ENCODE measurements around the gene SEC14L6.

Gene SEC14L6

DNA sequence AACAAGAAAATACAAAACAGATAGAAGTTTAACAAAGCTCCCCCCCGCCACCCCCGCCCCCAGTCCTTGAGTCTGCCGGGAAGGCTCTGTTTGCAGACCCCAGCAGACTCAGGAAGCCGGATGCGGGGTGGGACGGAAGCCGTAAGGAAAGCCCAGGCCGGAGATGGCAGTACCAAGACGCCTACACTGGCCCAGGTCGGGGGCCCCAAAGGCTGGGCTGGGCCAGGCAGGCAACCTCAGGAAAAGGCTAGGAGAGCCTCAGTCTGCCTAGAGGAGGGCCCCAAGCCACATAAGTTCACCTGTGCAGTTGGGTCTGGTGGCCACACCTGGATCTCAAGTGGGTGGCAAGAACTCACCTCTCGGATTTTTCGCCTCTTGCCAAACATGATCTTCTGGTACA is 31.9 kb upstream of the SEC14L6 start:
- Histone ChIP-seq H3K27me3 (ENCODE audit: insufficient read depth, low read length, poor library complexity, severe bottlenecking) (no peaks in the 10 kb centered on the region), H3K36me3 (ENCODE audit: insufficient read depth, low read length) (peaks cover 63% of the 10 kb centered on the region; the same call in 1 of the 2 replicates), H4K20me1 (ENCODE audit: insufficient read depth, low read length, poor library complexity, severe bottlenecking) (no peaks in the 10 kb centered on the region), H3K9ac (ENCODE audit: low read depth, low read length, poor library complexity, severe bottlenecking) (no peak overlapping the region), H3K4me3 (ENCODE audit: low read length, poor library complexity, severe bottlenecking) (no peak overlapping the region), H3F3A (ENCODE audit: low read depth) (no peaks in the 10 kb centered on the region), H3K9me3 (ENCODE audit: insufficient read depth, low read depth, low read length) (no peaks in the 10 kb centered on the region), H3K79me2 (ENCODE audit: insufficient read depth, low read length) (no peaks in the 10 kb centered on the region), H3K9me2 (replicated peaks; ENCODE audit: low read depth, low read length) (no peaks in the 10 kb centered on the region), H3K4me2 (ENCODE audit: low read depth, low read length, poor library complexity, severe bottlenecking) (no peak overlapping the region), H2AFZ (ENCODE audit: low read length) (no peak overlapping the region), H3K4me1 (ENCODE audit: insufficient read depth, low read length, poor library complexity, severe bottlenecking) (no peaks in the 10 kb centered on the region)
- TF ChIP-seq EZH2phosphoT487 (IDR thresholded peaks at IDR 0.05; ENCODE audit: borderline replicate concordance), result no peak
- no peak for TF ChIP-seq CTCF (conservative IDR thresholded peaks at IDR 0.05; ENCODE audit: low read length)

DNA sequence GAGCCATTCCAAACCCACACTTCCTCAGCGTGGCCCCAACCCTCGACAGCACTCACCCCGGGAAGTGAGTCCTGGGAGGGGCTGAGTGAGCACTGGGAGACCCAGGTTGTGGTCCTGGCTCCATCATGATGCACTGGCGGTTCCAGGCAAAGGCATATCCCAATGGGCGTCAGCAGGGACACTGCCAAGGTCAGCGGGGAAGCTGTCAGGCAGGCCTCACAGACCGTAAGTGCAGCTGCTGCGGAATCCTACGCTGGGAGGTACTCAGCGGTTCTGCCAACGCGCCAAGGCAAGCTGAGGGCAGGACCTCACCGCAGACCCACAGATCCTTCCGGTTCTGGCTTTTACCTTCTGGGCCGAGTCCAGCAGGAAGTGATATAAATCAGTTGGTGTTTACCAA is 29.3 kb upstream of the SEC14L6 start:
- H3K36me3 ChIP-seq (ENCODE audit: insufficient read depth, low read length), result peaks cover 46% of the 10 kb centered on the region; the same call in 1 of the 2 replicates
- no peaks in the 10 kb centered on the region for H3K9me3 ChIP-seq (ENCODE audit: insufficient read depth, low read depth, low read length)
- TF ChIP-seq CTCF (conservative IDR thresholded peaks at IDR 0.05; ENCODE audit: low read length) (no peak), EZH2phosphoT487 (IDR thresholded peaks at IDR 0.05; ENCODE audit: borderline replicate concordance) (no peak)
- H3K9ac ChIP-seq (ENCODE audit: low read depth, low read length, poor library complexity, severe bottlenecking), result no peak overlapping the region
- H3F3A ChIP-seq (ENCODE audit: low read depth), result no peaks in the 10 kb centered on the region
- no peaks in the 10 kb centered on the region for H3K79me2 ChIP-seq (ENCODE audit: insufficient read depth, low read length)
- no peaks in the 10 kb centered on the region for H3K9me2 ChIP-seq (replicated peaks; ENCODE audit: low read depth, low read length)
- H3K4me1 ChIP-seq (ENCODE audit: insufficient read depth, low read length, poor library complexity, severe bottlenecking), result no peaks in the 10 kb centered on the region
- no peak overlapping the region for H3K4me3 ChIP-seq (ENCODE audit: low read length, poor library complexity, severe bottlenecking)
- no peak overlapping the region for H3K4me2 ChIP-seq (ENCODE audit: low read depth, low read length, poor library complexity, severe bottlenecking)
- no peaks in the 10 kb centered on the region for H4K20me1 ChIP-seq (ENCODE audit: insufficient read depth, low read length, poor library complexity, severe bottlenecking)
- H2AFZ ChIP-seq (ENCODE audit: low read length), result no peak overlapping the region
- no peaks in the 10 kb centered on the region for H3K27me3 ChIP-seq (ENCODE audit: insufficient read depth, low read length, poor library complexity, severe bottlenecking)

DNA sequence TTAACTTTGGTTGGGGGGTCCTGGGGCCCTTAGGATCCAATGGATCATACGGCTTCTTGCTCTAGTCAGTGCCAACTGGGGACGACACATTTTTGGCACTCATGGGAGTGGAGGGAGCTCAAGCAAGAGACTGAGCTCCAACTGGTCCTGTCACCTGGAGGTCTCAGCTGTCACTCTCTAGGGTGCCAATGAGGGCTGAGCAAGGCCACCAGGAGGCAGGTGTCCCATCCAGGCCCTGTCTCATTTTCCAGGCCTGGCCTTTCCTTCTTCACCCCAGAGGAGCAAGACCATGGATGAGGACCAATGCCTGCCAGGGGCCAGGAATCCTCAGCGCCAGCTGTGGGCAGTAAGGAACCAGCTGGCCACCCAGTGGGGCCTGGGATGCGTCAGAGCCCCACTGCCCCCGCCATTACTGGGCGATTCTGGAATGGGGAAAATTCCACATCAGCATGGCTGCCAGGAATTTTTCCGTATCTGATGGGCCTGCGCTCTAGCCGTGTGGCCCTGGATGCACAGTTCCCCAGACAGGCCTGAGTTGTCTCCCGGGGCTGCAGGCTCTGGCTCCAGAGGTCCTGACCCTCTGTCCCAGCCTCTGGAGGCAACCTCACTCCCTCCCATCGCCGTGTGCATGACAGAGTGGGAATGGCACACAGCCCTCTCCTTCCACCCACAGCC is 28.6 kb upstream of the SEC14L6 start:
- H3K9me2 ChIP-seq (replicated peaks; ENCODE audit: low read depth, low read length), result no peaks in the 10 kb centered on the region
- TF ChIP-seq EZH2phosphoT487 (IDR thresholded peaks at IDR 0.05; ENCODE audit: borderline replicate concordance) (no peak), CTCF (conservative IDR thresholded peaks at IDR 0.05; ENCODE audit: low read length) (no peak)
- H3F3A ChIP-seq (ENCODE audit: low read depth), result no peaks in the 10 kb centered on the region
- H3K4me3 ChIP-seq (ENCODE audit: low read length, poor library complexity, severe bottlenecking), result no peak overlapping the region
- H3K27me3 ChIP-seq (ENCODE audit: insufficient read depth, low read length, poor library complexity, severe bottlenecking), result no peaks in the 10 kb centered on the region
- H3K36me3 ChIP-seq (ENCODE audit: insufficient read depth, low read length), result peaks cover 38% of the 10 kb centered on the region; the same call in 1 of the 2 replicates
- no peaks in the 10 kb centered on the region for H4K20me1 ChIP-seq (ENCODE audit: insufficient read depth, low read length, poor library complexity, severe bottlenecking)
- H3K9ac ChIP-seq (ENCODE audit: low read depth, low read length, poor library complexity, severe bottlenecking), result no peak overlapping the region
- H3K79me2 ChIP-seq (ENCODE audit: insufficient read depth, low read length), result no peaks in the 10 kb centered on the region
- no peak overlapping the region for H2AFZ ChIP-seq (ENCODE audit: low read length)
- no peaks in the 10 kb centered on the region for H3K9me3 ChIP-seq (ENCODE audit: insufficient read depth, low read depth, low read length)
- no peak overlapping the region for H3K4me2 ChIP-seq (ENCODE audit: low read depth, low read length, poor library complexity, severe bottlenecking)
- no peaks in the 10 kb centered on the region for H3K4me1 ChIP-seq (ENCODE audit: insufficient read depth, low read length, poor library complexity, severe bottlenecking)
